ENCODE measurements around the gene RELB. TPM values are rescaled to one million over a fixed set of nuclear protein-coding genes. Genes with fewer than 3 reads are reported as not detected.
A peak's percentile ranks its signal among the peaks of the same experiment; 100 is the strongest.

Gene RELB
- total RNA-seq, 1 experiment from 2014 or later: 24.8 TPM

DNA sequence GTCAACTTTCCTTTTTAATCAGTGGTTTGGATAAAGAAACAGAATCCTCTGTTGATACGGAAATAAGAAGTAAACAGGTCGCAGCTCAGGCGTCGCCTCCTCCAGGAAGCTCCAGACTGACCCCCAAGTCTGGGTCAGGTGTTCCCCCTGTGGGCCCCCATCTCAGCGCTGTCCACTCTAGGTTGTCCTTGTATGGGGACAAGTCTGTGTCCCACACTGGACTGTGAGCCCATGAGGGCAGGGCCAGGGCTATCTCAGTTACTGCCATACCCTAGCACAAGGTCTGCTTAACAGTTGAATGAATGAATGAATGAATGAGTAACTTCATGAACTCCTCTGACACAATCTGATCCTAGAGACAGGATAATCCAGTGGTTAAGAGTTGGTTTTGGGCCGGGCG is 45.1 kb downstream of the RELB start:
- no peak for DNase-seq (ENCODE audit: low read depth)
- in situ Hi-C loops (cut with HindIII; ENCODE audit: low pct_unique_long_range_greater_than_20kb, low sequenced_read_pairs): no loop called here

DNA sequence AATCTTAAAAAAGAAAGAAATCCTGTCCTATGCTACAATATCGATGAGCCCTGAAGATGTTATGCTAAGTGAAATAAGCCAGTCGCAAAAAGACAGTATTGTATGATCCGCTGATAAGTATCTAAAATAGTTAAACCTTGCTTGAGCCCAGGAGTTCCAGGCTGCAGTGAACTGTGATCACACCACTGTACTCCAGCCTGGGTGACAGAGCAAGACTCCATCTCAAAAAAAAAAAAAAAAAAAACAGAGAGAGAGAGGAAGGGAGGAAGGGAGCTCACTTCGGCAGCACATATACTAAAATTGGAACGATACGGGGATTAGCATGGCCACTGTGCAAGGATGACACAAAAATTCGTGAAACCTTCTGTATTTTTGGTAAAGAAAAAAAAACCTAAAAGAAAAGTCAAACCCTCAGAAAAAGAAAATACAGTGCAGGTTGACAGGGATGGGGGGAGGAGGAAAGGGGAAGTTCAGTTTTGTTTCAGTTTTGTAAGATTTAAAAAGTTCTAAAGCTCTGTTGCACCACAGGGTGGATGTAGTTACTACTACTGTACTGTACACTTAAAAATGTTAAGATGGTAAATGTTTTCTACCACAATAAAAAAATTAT is 46.0 kb downstream of the RELB start:
- no peak for DNase-seq (ENCODE audit: low read depth)
- in situ Hi-C loops (cut with HindIII; ENCODE audit: low pct_unique_long_range_greater_than_20kb, low sequenced_read_pairs): no loop called here

DNA sequence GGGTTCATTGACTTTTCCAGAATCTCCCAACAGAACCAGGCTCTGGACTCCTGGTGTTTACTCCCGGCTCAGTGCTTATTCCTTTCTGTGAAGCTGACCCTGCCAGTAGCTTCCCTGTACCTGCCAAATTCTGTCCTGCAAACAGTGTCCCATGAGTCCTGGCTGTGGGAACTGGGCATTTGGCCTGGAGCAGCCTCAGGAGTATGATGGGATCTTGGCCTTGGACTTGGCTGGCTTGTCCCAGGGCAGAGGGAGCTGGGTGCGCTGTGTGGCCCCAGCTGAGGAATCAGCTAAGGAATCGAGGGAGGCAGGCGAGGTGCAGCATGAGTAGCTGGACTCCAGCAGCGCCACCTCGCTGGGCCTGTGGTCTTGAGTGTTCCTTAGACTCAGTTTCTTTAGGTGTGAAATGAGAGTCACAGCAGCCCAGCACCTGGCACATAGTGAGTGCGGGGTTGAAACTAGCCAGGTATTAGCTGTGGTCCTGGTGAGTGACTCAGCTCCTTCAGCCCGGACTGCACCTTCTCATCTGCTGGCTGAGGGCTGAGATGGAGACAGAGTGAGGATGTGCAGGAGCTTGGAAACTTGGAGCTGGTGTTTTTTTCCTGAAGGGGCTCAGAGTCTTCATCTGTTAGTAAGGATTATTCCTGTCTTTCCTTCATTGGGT is 47.9 kb downstream of the RELB start:
- in situ Hi-C loops (cut with HindIII; ENCODE audit: low pct_unique_long_range_greater_than_20kb, low sequenced_read_pairs): no loop called here
- no peak for DNase-seq (ENCODE audit: low read depth)

DNA sequence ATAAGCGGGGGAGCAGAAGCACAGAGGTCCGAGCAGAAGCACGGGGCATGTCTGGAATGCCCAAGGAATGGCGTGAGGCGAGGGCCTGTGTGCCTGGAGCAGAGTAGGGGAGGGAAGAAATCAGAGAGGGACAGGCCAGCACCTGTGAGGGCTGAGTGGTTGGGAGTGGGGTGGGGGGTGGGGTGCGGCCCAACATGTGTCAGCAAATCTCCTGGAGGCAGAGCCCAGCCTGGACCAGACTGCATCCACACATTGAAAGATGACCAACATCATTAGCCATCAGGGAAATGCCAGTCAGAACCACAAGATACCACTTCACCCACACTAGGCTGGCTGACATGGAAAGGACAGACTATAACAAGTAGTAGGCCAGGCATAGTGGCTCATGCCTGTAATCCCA is 48.8 kb downstream of the RELB start:
- no peak for DNase-seq (ENCODE audit: low read depth)
- in situ Hi-C loops (cut with HindIII; ENCODE audit: low pct_unique_long_range_greater_than_20kb, low sequenced_read_pairs): no loop called here

DNA sequence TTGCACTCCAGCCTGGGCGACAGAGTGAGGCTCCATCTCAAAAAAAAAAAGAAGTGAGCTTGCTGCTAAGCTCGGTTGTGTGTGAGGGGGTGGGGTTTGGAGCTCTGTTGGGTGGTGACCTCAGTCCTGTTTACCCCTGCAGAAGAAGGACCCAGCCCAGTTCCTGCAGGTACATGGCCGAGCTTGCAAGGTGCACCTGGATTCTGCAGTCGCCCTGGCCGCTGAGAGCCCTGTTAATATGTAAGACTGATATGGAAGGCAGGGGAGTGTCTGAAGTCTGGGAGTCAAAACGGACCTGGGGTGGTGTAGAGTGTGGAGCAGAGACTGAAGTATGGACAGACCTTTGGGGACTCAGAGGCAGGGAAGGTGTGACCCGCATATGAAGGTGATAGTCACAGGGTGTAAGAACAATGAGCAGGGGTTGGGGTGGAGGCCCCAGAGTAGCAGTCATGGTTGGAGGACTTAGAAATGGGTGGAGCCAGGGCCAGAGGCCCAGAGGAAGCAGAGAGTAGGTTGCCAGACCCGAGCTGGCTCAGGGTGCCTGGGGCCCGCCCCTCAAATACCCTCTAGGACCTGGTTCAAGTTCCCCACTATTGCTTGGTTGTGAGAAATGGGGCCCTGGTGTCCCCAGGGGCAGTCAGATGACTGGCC is 50.8 kb downstream of the RELB start:
- in situ Hi-C loops (cut with HindIII; ENCODE audit: low pct_unique_long_range_greater_than_20kb, low sequenced_read_pairs): no loop called here
- no peak for DNase-seq (ENCODE audit: low read depth)

DNA sequence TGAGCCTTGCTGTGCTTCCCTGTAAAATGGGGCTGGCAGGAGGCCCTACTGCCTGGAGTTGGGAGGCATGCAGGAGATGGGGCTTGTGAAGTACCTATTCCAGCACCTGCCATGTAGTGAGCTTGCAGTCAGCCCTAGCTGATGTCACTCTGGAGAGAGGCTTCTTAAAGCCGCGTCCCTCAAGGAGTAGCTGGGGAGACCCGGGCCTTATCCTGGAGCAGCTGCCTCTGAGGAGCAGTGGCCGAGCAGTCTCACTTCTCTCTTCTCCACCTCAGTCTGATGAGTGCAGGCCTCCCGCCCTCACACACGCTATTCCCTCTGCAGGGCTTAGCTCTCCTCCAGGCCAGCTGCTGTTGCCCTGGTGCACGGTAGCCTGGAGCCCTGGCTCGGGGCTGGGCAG is 55.6 kb downstream of the RELB start:
- in situ Hi-C loops (cut with HindIII; ENCODE audit: low pct_unique_long_range_greater_than_20kb, low sequenced_read_pairs): no loop called here
- no peak for DNase-seq (ENCODE audit: low read depth)

DNA sequence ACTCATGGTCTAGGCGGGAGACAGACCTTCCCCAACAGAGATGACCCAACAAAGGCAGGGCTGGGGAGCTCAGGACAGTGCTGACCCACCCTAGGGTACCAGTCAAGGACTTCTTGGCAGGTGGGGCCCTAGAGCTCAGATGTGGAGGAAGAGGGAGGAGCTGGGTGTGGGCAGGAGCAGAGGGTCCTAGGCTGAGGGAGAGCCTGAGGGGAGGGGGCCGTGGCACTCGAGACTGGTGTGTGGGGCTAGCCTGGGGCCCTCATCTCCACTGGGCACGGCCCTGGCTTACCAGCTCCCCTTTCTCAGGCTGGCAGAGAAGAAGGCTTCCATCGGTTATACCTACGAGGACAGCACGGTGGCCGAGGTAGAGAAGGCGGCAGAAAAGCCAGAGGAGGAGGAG is 56.2 kb downstream of the RELB start:
- in situ Hi-C loops (cut with HindIII; ENCODE audit: low pct_unique_long_range_greater_than_20kb, low sequenced_read_pairs): no loop called here
- no peak for DNase-seq (ENCODE audit: low read depth)

DNA sequence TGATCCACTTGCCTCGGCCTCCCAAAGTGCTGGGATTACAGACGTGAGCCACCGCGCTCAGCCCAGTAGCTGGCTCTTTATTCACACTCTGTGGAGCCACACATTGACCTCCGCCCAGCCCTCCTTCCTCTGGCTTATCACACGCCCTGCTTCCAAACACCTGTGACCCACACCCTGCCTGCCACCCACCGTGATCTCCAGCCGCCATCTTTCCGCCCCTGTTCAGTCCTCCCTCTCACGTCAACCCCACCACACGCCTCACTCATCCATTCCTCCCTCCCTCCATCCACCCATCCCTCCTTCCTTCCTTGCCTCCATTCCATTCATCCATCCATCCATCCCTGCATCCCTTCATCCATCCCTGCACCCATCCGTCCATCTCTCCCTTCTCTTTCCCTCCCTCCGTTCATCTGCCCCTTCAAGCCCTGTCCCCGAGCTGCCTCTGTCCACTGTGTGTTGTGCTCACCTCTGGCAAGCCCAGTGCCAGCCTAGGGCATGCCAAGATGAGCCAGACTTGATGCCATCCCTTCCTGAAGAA is 57.4 kb downstream of the RELB start:
- no peak for DNase-seq (ENCODE audit: low read depth)
- in situ Hi-C loops (cut with HindIII; ENCODE audit: low pct_unique_long_range_greater_than_20kb, low sequenced_read_pairs): no loop called here

DNA sequence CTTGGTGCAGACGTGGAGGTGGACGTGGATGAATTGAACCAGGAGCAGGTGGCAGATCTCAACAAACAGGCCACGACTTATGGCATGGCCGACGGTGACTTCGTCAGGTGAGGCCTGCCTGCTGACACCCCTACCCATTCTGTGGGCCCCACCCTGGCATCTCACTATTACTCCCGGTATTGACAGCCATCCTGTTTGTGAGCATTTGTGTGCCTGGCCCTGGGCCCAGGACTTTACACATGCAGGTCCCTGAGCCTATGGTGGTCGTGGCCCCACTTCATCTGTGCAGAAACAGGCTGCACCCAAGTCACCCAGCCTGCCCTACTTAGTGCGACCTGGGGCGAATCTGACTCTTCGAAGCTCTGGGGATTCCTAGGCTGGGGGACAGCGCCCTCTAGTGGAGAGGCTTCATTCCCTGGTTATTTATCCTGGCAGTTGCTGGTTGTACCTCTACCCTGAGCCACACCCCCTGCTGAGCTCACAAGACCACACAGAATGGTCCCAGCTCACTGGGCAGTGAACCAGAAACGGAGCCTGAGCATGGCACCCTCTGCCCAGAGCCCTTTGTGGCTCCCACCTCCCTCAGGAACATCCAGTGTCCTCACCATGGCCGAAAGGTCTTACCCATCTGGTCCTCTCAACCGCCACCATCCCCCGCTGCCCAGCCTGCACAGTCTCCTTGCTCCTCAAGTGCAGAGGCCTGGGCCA is 58.1 kb downstream of the RELB start:
- in situ Hi-C loops (cut with HindIII; ENCODE audit: low pct_unique_long_range_greater_than_20kb, low sequenced_read_pairs): no loop called here
- DNase-seq (ENCODE audit: low read depth): peak; percentile 73

DNA sequence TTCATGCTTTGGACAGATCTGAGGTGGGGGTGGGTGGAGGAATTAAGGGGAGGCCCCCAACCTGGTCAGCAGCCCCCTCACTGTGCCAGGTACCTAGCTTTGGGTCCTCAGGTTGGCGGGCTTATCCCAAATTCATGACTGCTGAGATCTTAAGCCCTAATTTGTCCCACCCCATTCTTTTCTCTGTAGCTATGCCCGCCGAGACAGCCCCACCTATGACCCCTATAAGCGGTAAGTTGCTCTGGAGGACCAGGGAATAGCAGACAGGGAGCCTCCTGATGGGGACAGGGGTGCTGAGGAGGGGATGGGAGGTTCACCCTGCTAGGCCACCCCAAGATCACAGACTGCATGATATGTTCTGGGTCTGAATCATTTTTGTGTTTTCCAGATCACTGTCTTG is 60.7 kb downstream of the RELB start:
- no peak for DNase-seq (ENCODE audit: low read depth)
- in situ Hi-C loops (cut with HindIII; ENCODE audit: low pct_unique_long_range_greater_than_20kb, low sequenced_read_pairs): no loop called here

DNA sequence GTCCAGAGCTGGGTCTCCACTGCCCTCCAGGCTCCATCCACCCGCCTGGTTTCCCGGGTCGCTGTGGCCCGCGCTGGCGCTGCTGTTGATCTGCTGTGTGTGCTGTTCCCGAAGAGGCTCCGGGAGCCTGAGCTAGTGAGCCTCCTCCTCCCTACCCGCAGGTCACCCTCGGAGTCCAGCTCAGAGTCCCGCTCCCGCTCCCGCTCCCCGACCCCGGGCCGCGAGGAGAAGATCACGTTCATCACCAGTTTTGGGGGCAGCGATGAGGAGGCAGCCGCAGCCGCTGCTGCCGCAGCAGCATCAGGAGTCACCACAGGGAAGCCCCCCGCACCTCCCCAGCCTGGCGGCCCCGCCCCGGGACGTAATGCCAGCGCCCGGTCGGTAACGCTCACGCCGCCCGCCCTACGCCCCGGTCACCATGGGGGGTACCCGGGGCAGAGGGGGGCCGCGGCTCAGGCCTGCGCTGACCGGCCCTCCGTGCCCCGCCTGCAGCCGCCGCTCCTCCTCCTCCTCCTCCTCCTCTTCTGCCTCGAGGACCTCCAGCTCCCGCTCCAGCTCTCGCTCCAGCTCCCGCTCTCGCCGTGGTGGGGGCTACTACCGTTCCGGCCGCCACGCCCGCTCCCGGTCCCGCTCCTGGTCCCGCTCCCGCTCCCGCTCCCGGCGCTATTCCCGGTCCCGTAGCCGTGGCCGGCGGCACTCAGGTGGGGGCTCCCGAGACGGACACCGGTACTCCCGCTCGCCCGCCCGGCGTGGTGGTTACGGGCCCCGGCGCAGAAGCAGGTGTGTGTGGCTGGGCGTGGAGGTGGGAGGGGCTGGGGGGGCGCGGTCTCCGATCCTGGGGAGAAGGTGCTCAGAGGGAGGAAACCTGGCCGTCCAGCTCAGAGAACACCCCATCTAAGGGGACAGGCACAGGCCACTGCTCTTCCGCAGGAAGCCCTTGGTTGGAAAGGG is 62.9 kb downstream of the RELB start:
- DNase-seq (ENCODE audit: low read depth): no peak
- in situ Hi-C loops (cut with HindIII; ENCODE audit: low pct_unique_long_range_greater_than_20kb, low sequenced_read_pairs): no loop called here

DNA sequence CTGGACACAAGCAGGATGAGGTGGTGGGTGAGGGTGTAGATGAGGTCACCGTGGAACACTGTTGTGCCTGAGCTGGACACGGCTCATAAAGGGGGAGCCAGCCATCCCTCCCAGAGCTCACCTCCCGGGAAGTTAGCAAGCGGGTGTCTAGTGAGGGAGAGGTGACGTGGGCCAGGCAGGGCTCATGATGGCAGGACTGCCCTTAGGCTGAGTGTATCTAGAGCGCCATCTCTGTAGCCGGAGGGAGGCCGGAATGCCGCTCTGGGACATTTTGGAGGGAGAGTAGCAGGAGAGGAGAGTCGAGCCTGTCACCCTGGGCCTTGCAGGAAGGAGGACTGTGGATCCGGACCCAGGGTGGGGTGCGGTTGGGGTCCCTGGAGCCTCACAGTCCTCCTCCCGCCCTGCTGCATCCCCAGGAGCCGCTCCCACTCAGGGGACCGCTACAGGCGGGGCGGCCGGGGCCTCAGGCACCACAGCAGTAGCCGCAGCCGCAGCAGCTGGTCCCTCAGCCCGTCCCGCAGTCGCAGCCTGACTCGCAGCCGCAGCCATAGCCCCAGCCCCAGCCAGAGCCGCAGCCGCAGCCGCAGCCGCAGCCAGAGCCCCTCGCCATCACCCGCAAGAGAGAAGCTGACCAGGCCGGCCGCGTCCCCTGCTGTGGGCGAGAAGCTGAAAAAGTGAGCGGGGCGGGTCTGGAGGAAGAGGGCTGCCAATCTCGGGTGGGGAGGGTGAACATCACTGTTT is 65.8 kb downstream of the RELB start:
- in situ Hi-C loops (cut with HindIII; ENCODE audit: low pct_unique_long_range_greater_than_20kb, low sequenced_read_pairs): no loop called here

DNA sequence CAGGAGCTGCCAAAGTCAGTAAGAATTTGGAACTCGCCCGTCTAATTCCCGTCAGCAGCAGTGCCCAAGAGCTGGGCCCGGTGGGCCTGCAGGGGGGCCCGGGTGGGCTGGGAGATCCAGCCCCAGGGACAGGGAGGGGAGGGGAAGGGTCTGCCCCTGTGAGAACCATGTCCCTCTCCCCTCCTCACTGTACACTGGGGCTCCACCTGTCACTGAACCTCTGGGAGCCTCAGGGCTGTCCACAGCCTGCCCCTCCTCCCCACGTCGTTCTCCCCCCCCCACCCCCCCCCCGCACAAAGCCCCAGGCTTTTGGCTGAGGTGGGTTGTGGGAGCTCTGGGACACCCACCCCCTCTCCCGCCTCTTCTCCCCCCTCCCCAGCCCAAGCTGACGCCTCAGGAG is 66.8 kb downstream of the RELB start:
- no peak for DNase-seq (ENCODE audit: low read depth)
- in situ Hi-C loops (cut with HindIII; ENCODE audit: low pct_unique_long_range_greater_than_20kb, low sequenced_read_pairs): no loop called here

More for the DNA sequence above, 65.8 kb downstream of the RELB start:
- DNase-seq (ENCODE audit: low read depth): no peak

DNA sequence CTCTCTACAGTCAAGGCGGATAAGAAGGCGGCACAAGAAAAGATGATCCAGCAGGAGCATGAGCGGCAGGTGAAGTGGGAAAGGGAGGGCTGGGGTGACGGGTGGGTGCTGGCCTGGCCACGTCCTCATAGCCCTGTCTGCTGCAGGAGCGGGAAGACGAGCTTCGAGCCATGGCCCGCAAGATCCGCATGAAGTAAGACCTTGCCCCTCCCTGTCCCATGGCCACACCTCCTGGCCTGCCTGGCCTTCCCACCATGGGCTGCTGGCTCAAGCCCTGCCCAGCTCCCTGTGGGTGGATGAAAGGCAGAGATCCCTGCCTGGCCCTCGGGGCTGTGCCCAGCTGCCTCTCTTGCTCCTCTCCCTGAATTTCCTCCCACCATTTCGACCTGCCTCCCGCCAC is 67.8 kb downstream of the RELB start:
- DNase-seq (ENCODE audit: low read depth): peak; percentile 57
- in situ Hi-C loops (cut with HindIII; ENCODE audit: low pct_unique_long_range_greater_than_20kb, low sequenced_read_pairs): no loop called here

DNA sequence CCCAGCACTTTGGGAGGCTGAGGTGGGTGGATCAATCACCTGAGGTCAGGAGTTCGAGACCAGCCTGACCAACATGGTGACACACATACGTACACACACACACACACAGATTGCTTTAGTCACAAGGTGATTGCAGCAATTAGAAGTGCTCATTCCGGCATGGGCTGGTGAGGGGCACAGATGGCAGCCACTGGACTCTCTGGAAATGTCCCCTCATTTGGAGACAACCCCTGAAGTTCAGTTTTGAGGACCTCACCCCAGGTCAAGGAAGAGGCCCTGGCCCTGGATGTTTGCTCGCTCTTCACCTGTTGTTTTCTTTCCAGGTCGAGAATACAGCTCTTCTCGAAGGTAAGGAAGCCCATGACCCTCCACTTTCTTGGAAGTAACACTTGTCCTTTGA is 69.0 kb downstream of the RELB start:
- no peak for DNase-seq (ENCODE audit: low read depth)
- in situ Hi-C loops (cut with HindIII; ENCODE audit: low pct_unique_long_range_greater_than_20kb, low sequenced_read_pairs): no loop called here

DNA sequence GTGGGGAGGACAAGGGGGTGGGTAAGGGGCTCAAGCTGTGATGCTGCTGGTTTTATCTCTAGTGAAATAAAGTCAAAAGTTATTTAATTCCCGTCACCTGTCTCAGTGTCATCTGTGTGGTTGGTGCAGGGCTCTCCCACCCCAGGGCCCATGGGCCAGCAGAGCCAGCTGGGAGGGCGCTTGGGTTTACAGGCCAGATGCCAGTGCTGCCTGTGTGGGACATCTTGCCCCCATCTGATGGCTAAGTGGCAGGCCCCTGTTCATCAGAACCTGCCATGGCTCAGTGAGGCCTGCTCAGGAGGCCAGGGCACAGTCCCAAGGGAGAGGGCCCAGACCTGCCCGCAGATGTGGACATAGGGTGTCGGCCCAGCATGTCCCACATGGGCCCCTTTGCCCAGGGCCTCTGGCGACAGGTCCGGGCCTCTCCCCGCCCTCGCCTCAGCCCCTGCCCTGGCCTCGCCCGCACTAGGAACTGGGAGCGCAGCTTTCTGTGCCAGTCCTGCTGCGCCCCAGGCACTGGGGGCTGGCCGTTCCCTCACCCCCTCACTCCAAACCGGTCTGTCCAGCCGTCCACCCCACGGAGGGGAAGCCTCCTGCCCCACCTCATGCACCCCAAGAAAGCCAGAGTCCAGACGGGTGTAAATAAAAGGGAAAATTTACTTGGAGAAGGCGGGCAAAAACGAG is 69.7 kb downstream of the RELB start:
- in situ Hi-C loops (cut with HindIII; ENCODE audit: low pct_unique_long_range_greater_than_20kb, low sequenced_read_pairs): no loop called here
- no peak for DNase-seq (ENCODE audit: low read depth)

DNA sequence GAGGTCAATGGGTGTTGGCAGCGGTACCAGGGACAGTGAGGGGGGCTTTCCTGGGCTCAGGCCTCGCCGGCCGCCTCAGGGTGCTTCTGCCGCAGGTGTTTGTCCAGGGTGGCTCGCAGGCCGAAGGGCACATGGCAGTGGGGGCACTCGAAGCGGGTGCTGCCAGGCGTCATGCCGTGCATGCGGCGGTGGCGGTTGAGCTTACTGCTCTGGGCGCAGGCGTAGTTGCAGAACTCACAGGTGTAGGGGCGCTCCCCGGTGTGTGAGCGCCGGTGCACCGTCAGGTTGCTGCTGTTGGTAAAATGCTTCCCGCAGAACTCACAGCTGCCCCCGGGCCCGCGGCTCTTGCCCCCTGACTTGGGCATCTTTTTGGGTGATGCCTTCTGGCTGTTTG is 70.3 kb downstream of the RELB start:
- no peak for DNase-seq (ENCODE audit: low read depth)
- in situ Hi-C loops (cut with HindIII; ENCODE audit: low pct_unique_long_range_greater_than_20kb, low sequenced_read_pairs): no loop called here

All from Caki2 (cell line).